Measurements from ENCODE around the gene RBFA.

GRCh38 chr18:79989195-79989497 is 45.1 kb upstream of the RBFA start:
- TF ChIP-seq, protein P1, sequence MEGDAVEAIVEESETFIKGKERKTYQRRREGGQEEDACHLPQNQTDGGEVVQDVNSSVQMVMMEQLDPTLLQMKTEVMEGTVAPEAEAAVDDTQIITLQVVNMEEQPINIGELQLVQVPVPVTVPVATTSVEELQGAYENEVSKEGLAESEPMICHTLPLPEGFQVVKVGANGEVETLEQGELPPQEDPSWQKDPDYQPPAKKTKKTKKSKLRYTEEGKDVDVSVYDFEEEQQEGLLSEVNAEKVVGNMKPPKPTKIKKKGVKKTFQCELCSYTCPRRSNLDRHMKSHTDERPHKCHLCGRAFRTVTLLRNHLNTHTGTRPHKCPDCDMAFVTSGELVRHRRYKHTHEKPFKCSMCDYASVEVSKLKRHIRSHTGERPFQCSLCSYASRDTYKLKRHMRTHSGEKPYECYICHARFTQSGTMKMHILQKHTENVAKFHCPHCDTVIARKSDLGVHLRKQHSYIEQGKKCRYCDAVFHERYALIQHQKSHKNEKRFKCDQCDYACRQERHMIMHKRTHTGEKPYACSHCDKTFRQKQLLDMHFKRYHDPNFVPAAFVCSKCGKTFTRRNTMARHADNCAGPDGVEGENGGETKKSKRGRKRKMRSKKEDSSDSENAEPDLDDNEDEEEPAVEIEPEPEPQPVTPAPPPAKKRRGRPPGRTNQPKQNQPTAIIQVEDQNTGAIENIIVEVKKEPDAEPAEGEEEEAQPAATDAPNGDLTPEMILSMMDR (IDR thresholded peaks at IDR 0.05; ENCODE audit: low read depth, low read length, poor library complexity, severe bottlenecking), result no peak
- no peak for TF ChIP-seq EZH2phosphoT487 (IDR thresholded peaks at IDR 0.05; ENCODE audit: borderline replicate concordance, low read length)

Data from DOHH2 (cell line).